Ovary (tissue), 9 donors: ENCODE results near the gene CEP20. TPM values are rescaled to one million over a fixed set of nuclear protein-coding genes. Genes with fewer than 3 reads are reported as not detected.

Experiments used
- DNase-seq, 5 donors: peaks; one replicate each; pipeline ENCODE4 v3.0.0-alpha.2; 2019 to 2020
- H3K27ac ChIP-seq, 2 donors: fragments of 200-600 bp; one replicate each; pipeline versions ENCODE4 v1.5.1 to v1.8.0; 2019 to 2022
- H3K27me3 ChIP-seq: fragments of 200-600 bp; one replicate; pipeline ENCODE4 v1.8.0; 2022
- H3K36me3 ChIP-seq: fragments of 200-600 bp; sonication (generic); one replicate; pipeline ENCODE4 v1.5.1; 2019
- H3K4me1 ChIP-seq: one replicate; pipeline ENCODE4 v1.8.1; 2013; ENCODE audit warnings: mild to moderate bottlenecking, moderate library complexity; ENCODE audit not compliant: insufficient read depth
- H3K4me3 ChIP-seq: fragments of 200-600 bp; sonication (generic); one replicate; pipeline ENCODE4 v1.5.1; 2017
- H3K9me3 ChIP-seq, 2 donors: fragments of 200-600 bp in 1 of 2; sonication (generic) in 1 of 2; one replicate each; pipeline versions ENCODE4 v1.5.1 to v1.8.1; 2013 to 2019; ENCODE audit warnings: mild to moderate bottlenecking in 1 of 2, moderate library complexity in 1 of 2
- EP300 ChIP-seq: sonication (generic); formaldehyde crosslinking; IDR thresholded peaks from one replicate; pipeline ENCODE4 v1.6.1; 2017; ENCODE audit warnings: antibody characterized with exemption
- POLR2A ChIP-seq: fragments of 450-650 bp; IDR thresholded peaks from one replicate; pipeline ENCODE4 v1.6.1; 2017; ENCODE audit warnings: antibody characterized with exemption, mild to moderate bottlenecking, moderate library complexity
- WGBS, 3 donors: extraction: QIAGEN DNeasy Blood & Tissue Kit in 1 of 3; methylation state at CpG; one replicate each; pipeline versions ENCODE4 v1.1.5 to v1.1.7; 2013 to 2017; 5-methylcytosine and 5-hydroxymethylcytosine counted together
- intact Hi-C, 4 donors: fragments of 100-400 bp; cut with DNase I; formaldehyde crosslinking; loops; one replicate each; pipeline versions ENCODE4 v1.11.0 to v1.15.1; 2022 to 2023
- polyA plus RNA-seq, 2 donors: library from polyadenylated mRNA; stranded (reverse); fragments of 200-250 nt in 1 of 2; fragments of 350-450 nt in 1 of 2; fragmentation: Illumina TruSeq in 1 of 2; extraction: RNeasy Lipid Tissue Mini Kit (QIAGEN cat#74804) in 1 of 2; gene quantifications; one replicate each; pipeline ENCODE4 v1.2.3, GENCODE V29; 2013 to 2014
- total RNA-seq, 7 donors: library from RNA; depleted of rRNA in 2 of 7; stranded (reverse); fragments of >200 nt in 2 of 7; fragmentation: NEBNext Ultra II Directional in 3 of 7; extraction: Animal tissue kit (Norgen Biotek cat#: 25700) in 3 of 7; gene quantifications; one replicate each; pipeline versions ENCODE4 v1.1.0 to v1.2.4, GENCODE V29; 2016 to 2023
- TF ChIP-seq, protein P1 (sequence below), 3 donors: fragments of 450-650 bp in 2 of 3; fragments of 200-600 bp in 1 of 3; IDR thresholded peaks; one replicate each; pipeline versions ENCODE4 v1.5.1 to v1.8.0; 2016 to 2022; ENCODE audit warnings: antibody characterized with exemption in 3 of 3, mild to moderate bottlenecking in 1 of 3
- donor health status: DM: no; HTN: no; CAD: no; lungs with moderate emphysema.
- donor health status: DM: no; HTN: no; CAD: no.
- donor health status: Bipolar disorder and iron deficiency.
- donor health status: DM: yes; HTN: yes; CAD: no.
- donor health status: DM: no; HTN: no; CAD: no.
- donor health status: DM: yes; HTN: yes; CAD: no.

CEP20 gene
- total and polyA plus RNA-seq, 9 donors: 23.4 to 44.4 (median 30.9) TPM

DNA sequence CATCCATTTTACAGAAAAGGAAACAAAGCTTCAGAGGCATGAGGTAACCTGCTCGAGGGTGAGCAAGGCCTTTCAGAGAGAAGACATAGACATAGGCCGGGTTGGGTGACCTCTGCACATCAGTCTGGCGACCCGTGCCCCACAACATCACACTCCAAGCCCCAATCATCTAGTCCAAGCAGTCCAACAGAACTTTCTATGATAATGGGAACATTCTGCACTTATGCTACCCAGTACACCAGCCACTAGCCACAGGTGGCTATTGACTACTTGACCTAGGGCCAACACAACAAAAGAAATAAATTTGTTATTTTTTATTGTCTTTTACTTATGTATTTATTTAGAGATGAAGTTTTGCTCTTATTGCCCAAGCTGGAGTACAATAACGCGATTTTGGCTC lies 52.3 kb downstream of the CEP20 start:
- H3K4me3 ChIP-seq: no peak overlapping the region
- WGBS, 3 donors: 86% methylated on average over 5 to 6 of the region's 6 CpGs
- TF ChIP-seq POLR2A (no peak), EP300 (no peak)
- TF ChIP-seq, protein P1, sequence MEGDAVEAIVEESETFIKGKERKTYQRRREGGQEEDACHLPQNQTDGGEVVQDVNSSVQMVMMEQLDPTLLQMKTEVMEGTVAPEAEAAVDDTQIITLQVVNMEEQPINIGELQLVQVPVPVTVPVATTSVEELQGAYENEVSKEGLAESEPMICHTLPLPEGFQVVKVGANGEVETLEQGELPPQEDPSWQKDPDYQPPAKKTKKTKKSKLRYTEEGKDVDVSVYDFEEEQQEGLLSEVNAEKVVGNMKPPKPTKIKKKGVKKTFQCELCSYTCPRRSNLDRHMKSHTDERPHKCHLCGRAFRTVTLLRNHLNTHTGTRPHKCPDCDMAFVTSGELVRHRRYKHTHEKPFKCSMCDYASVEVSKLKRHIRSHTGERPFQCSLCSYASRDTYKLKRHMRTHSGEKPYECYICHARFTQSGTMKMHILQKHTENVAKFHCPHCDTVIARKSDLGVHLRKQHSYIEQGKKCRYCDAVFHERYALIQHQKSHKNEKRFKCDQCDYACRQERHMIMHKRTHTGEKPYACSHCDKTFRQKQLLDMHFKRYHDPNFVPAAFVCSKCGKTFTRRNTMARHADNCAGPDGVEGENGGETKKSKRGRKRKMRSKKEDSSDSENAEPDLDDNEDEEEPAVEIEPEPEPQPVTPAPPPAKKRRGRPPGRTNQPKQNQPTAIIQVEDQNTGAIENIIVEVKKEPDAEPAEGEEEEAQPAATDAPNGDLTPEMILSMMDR (IDR thresholded peaks at IDR 0.05): no peak
- H3K36me3 ChIP-seq: no peaks in the 10 kb centered on the region
- H3K4me1 ChIP-seq: no peaks in the 10 kb centered on the region
- no peak overlapping the region for H3K27ac ChIP-seq
- intact Hi-C loops: no loop called here
- no peak for DNase-seq
- H3K27me3 ChIP-seq: no peaks in the 10 kb centered on the region
- no peaks in the 10 kb centered on the region for H3K9me3 ChIP-seq

DNA sequence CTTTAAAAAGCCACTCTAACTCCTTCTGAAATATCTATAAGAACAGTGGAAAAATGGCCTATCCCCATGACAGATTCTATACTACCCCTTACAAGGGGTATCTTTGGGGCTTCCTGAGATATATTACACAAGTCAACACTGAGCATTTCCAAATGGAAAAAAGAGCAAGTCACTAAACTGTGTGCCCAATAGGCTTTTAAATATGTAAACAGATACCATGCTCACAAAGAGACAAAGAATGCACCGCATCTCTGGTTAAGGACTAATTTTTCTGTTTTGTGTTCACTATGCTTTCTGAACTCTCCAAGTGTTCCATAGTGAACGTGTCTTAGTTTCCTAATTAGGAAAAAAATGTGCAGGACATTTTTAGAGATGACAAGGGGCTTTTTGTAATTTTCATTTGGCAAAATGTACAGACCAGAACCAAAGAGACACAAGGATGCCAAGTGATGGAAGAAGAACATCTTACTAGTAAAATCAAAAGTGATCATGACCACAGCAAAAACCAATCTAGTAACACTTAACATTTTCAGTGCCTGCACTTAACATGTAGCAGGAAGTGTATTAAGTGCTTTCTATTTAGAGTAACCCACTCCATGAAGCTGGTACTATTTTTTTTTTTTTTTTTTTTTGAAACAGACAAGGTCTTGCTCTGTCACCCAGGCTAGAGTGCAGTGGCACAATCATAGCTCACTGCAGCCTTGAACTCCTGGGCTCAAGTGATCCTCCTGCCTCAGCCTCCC lies 53.1 kb downstream of the CEP20 start:
- intact Hi-C loops: no loop called here
- Histone ChIP-seq H3K27me3 (no peaks in the 10 kb centered on the region), H3K27ac (no peak overlapping the region), H3K4me3 (no peak overlapping the region), H3K36me3 (no peaks in the 10 kb centered on the region), H3K4me1 (no peaks in the 10 kb centered on the region), H3K9me3 (no peaks in the 10 kb centered on the region)
- 26 to 34% (median 29%) methylated on average over 2 of the region's 2 CpGs for WGBS, 3 donors
- DNase-seq: no peak
- TF ChIP-seq, protein P1 (IDR thresholded peaks at IDR 0.05): no peak

GRCh38 chr16:15834502-15834901 lies 53.9 kb downstream of the CEP20 start:
- H3K4me1 ChIP-seq: no peaks in the 10 kb centered on the region
- H3K36me3 ChIP-seq: no peaks in the 10 kb centered on the region
- H3K4me3 ChIP-seq: no peak overlapping the region
- H3K27ac ChIP-seq: no peak overlapping the region
- no peaks in the 10 kb centered on the region for H3K9me3 ChIP-seq
- TF ChIP-seq, protein P1 (IDR thresholded peaks at IDR 0.05): no peak
- TF ChIP-seq EP300 (no peak), POLR2A (no peak)
- DNase-seq: no peak
- intact Hi-C loops: no loop called here
- H3K27me3 ChIP-seq: no peaks in the 10 kb centered on the region
- 70 to 85% (median 83%) methylated on average over 4 of the region's 4 CpGs for WGBS, 3 donors

DNA sequence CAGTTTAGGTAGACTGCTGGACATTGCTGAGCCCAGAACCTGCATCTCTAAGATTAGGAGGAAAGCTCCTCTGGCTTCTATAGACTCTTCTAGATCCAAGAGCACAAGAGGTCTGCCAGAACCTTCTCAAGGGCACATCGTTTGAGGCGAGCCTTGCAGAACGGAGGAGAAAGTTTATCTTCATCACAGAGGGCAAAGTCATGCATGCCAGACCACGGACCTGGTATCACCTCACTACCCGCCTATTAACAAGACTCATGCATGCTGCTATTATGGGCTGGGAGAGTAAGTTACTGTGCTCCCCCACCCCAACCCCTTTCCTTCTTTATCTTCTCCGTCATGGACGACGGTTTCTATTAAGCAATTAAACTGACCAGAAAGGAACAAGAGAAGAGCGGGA lies 54.9 kb downstream of the CEP20 start:
- no peak overlapping the region for H3K4me3 ChIP-seq
- no peaks in the 10 kb centered on the region for H3K9me3 ChIP-seq
- H3K4me1 ChIP-seq: peaks cover 3% of the 10 kb centered on the region
- intact Hi-C loops: no loop called here
- no peak for DNase-seq
- H3K36me3 ChIP-seq: no peaks in the 10 kb centered on the region
- no peaks in the 10 kb centered on the region for H3K27me3 ChIP-seq
- H3K27ac ChIP-seq: no peak overlapping the region
- 49 to 57% (median 52%) methylated on average over 9 of the region's 9 CpGs for WGBS, 3 donors
- TF ChIP-seq EP300 (no peak), POLR2A (no peak)
- TF ChIP-seq, protein P1 (IDR thresholded peaks at IDR 0.05): no peak
